Measurements from ENCODE around the gene OTULINL. TPM values are rescaled to one million over a fixed set of nuclear protein-coding genes. Genes with fewer than 3 reads are reported as not detected.
"Not testable (repeated sequence)": the region's sequence is repeated elsewhere in the genome, so short reads cannot be mapped to it uniquely, and the experiment has no call there.

Gene OTULINL
- 10 to 100 TPM; 31.1 to 34.6 TPM for total RNA-seq

DNA sequence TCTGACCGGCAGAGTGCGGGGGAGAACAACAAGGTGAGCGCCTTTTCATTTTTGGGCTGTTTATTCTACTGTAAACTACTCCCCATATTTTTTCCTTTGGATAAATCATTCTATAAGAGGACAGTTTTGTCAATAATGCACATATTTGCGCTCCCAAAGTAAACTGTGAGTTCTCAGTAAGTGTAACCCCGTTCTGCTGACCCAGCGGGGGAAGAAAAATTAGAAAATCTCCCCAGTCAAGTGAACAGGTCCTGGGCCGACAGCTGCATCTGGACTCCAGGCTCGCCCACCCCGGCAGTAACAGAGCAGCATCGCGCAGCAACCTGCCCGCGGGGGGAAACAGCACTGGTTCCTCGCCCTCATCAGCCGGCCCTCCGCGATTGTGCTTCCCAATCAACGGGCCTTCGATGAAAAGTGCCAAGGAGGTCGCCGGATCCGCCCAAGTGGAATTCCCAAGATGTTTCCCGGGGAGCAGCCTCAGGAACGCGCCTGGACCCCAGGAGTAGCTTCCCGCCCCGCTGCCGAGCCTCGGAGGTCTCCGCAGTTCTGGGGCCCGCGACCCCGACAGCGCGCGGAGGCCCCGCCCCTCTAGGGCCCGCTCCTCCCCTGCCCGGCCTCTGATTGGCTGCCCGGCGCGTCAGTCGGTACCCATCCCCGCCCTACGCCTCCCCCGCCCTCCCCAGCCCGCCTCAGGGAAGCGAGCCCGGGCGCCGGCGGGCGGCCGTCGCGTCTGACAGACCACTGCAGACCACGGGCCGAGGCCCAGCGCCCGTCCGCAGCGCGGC, at the start of gene OTULINL:
Gene OTULINL, plus strand, starts transcription at position 687 of the 785 bp plus-strand sequence. CDS start 103 bp downstream, outside the sequence.
- Mint-ChIP-seq H3K4me3 (peak within 1 kb of the TSS; percentile 79), H3K4me1 (peaks cover 31% of the 10 kb centered on the region), H3K27ac (peak within 1 kb of the TSS; percentile 73), H3K27me3 (peaks cover 19% of the 10 kb centered on the region), H3K36me3 (ENCODE audit: low read depth) (peaks cover 22% of the 10 kb centered on the region), H3K9me3 (no peaks in the 10 kb centered on the region)
- ChIA-PET POLR2A (interaction anchor here (0.7 to 4.3 kb wide), 21 partner anchors 10 to 292 kb away, joined by 3 to 122 read pairs (median 4); partner anchors contain the start of gene OTULIN), CTCF (interaction anchor here (0.8 to 3.1 kb wide), 9 partner anchors 12 to 229 kb away, joined by 3 to 42 read pairs (median 4); no protein-coding TSS in a partner anchor)
- DNase-seq = peak; percentile 88

DNA sequence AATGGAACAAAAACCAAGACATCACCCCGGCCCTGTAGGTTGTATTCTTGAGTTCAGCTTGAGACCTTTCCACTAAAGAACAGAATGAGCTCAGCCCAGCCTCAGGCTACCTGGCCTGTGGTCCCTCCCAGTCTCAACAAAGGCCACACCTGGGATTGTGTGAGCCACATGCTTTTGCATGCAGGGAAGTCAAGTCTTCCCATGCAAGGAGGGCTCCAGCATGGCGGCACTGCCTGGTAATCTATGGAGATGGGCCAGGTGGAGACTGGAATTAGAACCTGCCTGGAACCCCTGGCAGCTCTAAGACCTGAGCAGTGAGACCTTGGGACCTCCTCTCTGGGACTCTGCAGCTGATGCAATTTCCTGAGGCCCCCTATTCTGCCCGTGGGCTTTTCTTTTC, 49.4 kb upstream of the OTULINL start:
- H3K4me1 Mint-ChIP-seq = no peaks in the 10 kb centered on the region
- no peaks in the 10 kb centered on the region for H3K9me3 Mint-ChIP-seq
- no peak overlapping the region for H3K27ac Mint-ChIP-seq
- H3K27me3 Mint-ChIP-seq = no peaks in the 10 kb centered on the region
- H3K4me3 Mint-ChIP-seq = no peak overlapping the region
- ChIA-PET CTCF (no interaction called here), POLR2A (no interaction called here)
- no peaks in the 10 kb centered on the region for H3K36me3 Mint-ChIP-seq (ENCODE audit: low read depth)
- DNase-seq = no peak

GRCh38 chr5:14534773-14535172, 46.8 kb upstream of the OTULINL start:
- ChIA-PET CTCF (no interaction called here), POLR2A (no interaction called here)
- no peak for DNase-seq
- H3K9me3 Mint-ChIP-seq = no peaks in the 10 kb centered on the region
- H3K27ac Mint-ChIP-seq = no peak overlapping the region
- H3K4me3 Mint-ChIP-seq = no peak overlapping the region
- H3K27me3 Mint-ChIP-seq = peaks cover 2% of the 10 kb centered on the region
- H3K36me3 Mint-ChIP-seq (ENCODE audit: low read depth) = no peaks in the 10 kb centered on the region
- H3K4me1 Mint-ChIP-seq = no peaks in the 10 kb centered on the region

DNA sequence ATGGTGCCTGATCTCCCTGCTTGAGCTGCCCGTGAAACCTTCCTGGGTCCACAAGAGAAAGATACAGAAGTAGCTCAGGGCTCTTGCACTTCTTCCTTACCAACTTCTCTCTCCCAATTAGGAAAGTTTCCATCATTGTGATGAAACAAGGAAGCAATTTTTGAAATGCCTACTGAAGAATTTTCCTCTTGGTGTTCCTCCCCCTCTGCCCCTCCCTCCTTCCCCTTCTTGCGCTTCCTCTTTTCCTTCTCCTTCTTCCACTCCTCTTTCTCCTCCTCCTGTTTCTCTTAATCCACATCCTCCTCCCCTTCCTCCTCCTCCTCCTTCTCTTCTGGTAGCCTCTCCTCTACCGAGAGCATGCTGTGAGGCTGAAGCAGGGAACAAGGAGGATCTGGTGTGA, 36.3 kb upstream of the OTULINL start:
- ChIA-PET CTCF (no interaction called here), POLR2A (no interaction called here)
- H3K9me3 Mint-ChIP-seq = peaks cover 13% of the 10 kb centered on the region
- H3K4me3 Mint-ChIP-seq = no peak overlapping the region
- no peaks in the 10 kb centered on the region for H3K4me1 Mint-ChIP-seq
- peaks cover 7% of the 10 kb centered on the region for H3K27me3 Mint-ChIP-seq
- no peak overlapping the region for H3K27ac Mint-ChIP-seq
- DNase-seq = no peak
- no peaks in the 10 kb centered on the region for H3K36me3 Mint-ChIP-seq (ENCODE audit: low read depth)

DNA sequence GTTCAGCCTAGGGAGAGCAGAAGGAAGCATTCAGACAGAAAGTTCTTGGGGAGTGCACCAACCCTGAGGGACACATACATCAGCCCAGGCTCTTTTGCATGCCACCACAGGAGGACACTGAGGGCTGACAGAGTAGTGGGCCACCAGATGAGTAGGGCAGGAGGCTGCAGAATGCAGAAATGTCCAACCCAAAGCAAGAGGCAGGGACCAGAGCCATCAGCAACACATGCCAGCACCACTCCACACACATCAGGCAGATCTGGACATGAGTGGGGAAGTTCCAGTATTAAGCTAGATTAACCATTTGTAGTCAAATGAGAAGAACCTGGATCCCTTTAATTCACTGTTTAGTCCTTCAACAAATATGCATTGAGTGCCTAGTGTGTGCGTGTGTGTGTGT, 35.7 kb upstream of the OTULINL start:
- POLR2A ChIA-PET = no interaction called here
- Mint-ChIP-seq H3K4me1 (no peaks in the 10 kb centered on the region), H3K9me3 (peaks cover 9% of the 10 kb centered on the region), H3K27me3 (peaks cover 7% of the 10 kb centered on the region), H3K36me3 (ENCODE audit: low read depth) (no peaks in the 10 kb centered on the region), H3K27ac (no peak overlapping the region), H3K4me3 (no peak overlapping the region)
- DNase-seq = no peak
- CTCF ChIA-PET = no interaction called here

- H3K27ac Mint-ChIP-seq = no peak overlapping the region
- no peak overlapping the region for H3K4me3 Mint-ChIP-seq
- H3K27me3 Mint-ChIP-seq = peaks cover 7% of the 10 kb centered on the region
- H3K9me3 Mint-ChIP-seq = peaks cover 3% of the 10 kb centered on the region
- H3K4me1 Mint-ChIP-seq = no peaks in the 10 kb centered on the region
- no peak for DNase-seq
- ChIA-PET POLR2A (no interaction called here), CTCF (no interaction called here)
- H3K36me3 Mint-ChIP-seq (ENCODE audit: low read depth) = no peaks in the 10 kb centered on the region
Observed at GRCh38 chr5:14547666-14548065, 33.9 kb upstream of the OTULINL start.

- DNase-seq = no peak
- Mint-ChIP-seq H3K27me3 (peaks cover 7% of the 10 kb centered on the region), H3K4me3 (no peak overlapping the region), H3K9me3 (peaks cover 8% of the 10 kb centered on the region), H3K27ac (no peak overlapping the region), H3K4me1 (no peaks in the 10 kb centered on the region), H3K36me3 (ENCODE audit: low read depth) (no peaks in the 10 kb centered on the region)
- CTCF ChIA-PET = no interaction called here
- POLR2A ChIA-PET = no interaction called here
Observed at GRCh38 chr5:14551211-14551610, 30.4 kb upstream of the OTULINL start.

GRCh38 chr5:14552017-14552416, 29.6 kb upstream of the OTULINL start:
- peaks cover 7% of the 10 kb centered on the region for H3K27me3 Mint-ChIP-seq
- no peak overlapping the region for H3K27ac Mint-ChIP-seq
- H3K9me3 Mint-ChIP-seq = peaks cover 8% of the 10 kb centered on the region
- DNase-seq = no peak
- POLR2A ChIA-PET = no interaction called here
- no peak overlapping the region for H3K4me3 Mint-ChIP-seq
- no peaks in the 10 kb centered on the region for H3K36me3 Mint-ChIP-seq (ENCODE audit: low read depth)
- no peaks in the 10 kb centered on the region for H3K4me1 Mint-ChIP-seq
- CTCF ChIA-PET = no interaction called here

- H3K27me3 Mint-ChIP-seq; CTCF ChIA-PET; H3K27ac Mint-ChIP-seq; DNase-seq; H3K36me3 Mint-ChIP-seq (ENCODE audit: low read depth); H3K9me3 Mint-ChIP-seq; POLR2A ChIA-PET; H3K4me3 Mint-ChIP-seq; H3K4me1 Mint-ChIP-seq: not testable (repeated sequence)
Observed at GRCh38 chr5:14554288-14554687, 27.3 kb upstream of the OTULINL start.

DNA sequence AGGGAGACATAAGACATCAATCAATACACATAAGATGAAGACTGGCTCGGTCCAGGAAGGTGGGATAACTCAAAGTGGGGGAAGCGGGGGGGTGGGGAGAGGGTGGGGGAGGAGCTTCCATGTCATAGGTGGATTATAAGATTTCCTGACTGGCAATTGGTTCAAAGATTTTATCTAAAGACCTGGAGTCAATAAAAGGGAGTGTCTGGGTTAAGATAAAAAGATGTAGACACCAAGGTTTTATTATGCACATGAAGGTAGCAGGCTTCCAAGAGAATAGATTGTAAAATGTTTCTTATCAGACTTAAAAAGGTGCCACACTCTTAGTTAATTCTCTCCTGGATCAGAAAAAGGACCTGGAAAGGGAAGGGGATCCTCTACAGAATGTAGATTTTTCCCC, 25.6 kb upstream of the OTULINL start:
- peaks cover 10% of the 10 kb centered on the region for H3K4me1 Mint-ChIP-seq
- ChIA-PET POLR2A (no interaction called here), CTCF (no interaction called here)
- no peaks in the 10 kb centered on the region for H3K36me3 Mint-ChIP-seq (ENCODE audit: low read depth)
- H3K4me3 Mint-ChIP-seq = no peak overlapping the region
- no peak overlapping the region for H3K27ac Mint-ChIP-seq
- DNase-seq = no peak
- H3K27me3 Mint-ChIP-seq = no peaks in the 10 kb centered on the region
- H3K9me3 Mint-ChIP-seq = peaks cover 8% of the 10 kb centered on the region

DNA sequence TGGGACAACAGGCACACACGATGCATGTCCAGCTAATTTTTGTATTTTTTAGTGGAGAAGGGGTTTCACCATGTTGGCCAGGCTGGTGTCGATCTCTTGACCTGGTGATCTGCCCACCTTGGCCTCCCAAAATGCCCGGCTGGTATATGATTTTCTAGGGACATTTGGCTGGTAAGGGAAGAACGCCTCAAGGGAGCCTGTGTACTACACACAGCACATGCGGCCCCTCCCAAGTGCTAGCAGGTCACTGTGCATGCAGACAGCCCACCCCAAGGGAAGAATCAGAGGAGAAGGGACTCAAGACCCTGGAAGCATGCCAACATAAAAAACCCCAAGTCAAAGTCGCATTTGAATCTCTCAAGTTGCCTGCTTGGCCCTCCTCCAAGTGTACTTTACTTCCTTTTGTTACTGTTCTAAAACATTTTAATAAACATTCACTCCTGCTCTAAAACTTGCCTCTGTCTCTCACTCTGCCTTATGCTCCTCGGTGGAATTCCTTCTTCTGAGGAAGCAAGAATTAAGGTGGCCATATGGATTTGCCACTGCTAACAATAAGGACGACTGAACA, 24.3 kb upstream of the OTULINL start:
- no peaks in the 10 kb centered on the region for H3K36me3 Mint-ChIP-seq (ENCODE audit: low read depth)
- H3K27ac Mint-ChIP-seq = no peak overlapping the region
- H3K4me1 Mint-ChIP-seq = peaks cover 10% of the 10 kb centered on the region
- H3K27me3 Mint-ChIP-seq = no peaks in the 10 kb centered on the region
- no peak overlapping the region for H3K4me3 Mint-ChIP-seq
- peaks cover 5% of the 10 kb centered on the region for H3K9me3 Mint-ChIP-seq
- no peak for DNase-seq
- CTCF ChIA-PET = no interaction called here
- POLR2A ChIA-PET = no interaction called here

DNA sequence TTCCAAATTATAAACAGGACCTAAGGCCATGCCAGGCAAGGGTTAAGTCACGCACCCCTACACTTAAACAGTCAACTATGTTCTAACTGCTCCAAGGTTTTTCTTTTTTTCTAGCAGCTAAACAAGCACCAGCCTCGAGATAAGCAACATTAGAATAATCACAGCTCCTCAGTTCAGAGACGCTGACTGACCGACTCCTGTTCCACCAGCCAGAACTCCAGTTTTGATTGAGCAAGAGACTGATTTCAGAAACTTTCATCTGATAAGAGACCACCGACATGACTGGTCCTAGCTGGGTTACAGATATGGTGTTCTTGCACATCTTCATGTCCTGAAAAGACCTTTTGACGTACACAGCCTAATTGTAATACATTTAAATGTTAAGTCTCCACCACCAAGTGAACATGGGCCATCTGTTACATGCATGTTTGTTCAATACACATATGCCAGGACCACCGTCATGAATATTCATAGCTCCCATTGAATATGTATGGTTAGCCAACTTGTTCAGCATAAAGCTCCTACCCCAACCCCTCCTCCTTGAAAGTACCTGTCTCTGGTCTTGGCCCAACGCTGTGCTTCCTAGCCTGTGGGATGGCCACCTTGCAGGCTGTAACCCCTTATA, 23.7 kb upstream of the OTULINL start:
- H3K9me3 Mint-ChIP-seq = peaks cover 5% of the 10 kb centered on the region

DNA sequence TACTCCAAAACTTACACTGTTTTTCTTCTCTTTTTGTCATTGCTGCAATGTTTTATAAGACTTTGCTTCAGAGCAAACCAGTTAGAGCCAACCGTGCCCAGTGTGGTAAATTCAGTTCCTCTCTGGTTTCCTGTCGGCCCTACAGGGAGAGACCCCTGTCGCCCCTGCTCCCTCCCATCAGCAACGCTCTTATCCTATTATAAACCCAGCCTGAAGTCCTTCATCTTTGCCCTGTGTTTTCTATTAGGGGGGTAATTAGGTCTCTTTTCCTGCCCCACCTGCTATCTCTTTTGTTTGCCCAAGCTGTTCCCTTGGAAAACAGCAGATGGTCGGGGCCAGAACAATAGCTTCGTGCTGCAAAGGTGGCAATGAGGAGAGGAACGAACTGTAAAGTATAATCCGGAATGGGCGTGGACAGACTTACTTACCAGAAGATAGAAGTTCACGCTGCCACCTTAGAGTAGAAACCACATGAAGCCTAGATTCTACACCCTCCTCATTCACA, 21.4 kb upstream of the OTULINL start:
- CTCF ChIA-PET = no interaction called here
- H3K27ac Mint-ChIP-seq = no peak overlapping the region
- H3K27me3 Mint-ChIP-seq = no peaks in the 10 kb centered on the region
- DNase-seq = no peak
- no peak overlapping the region for H3K4me3 Mint-ChIP-seq
- no peaks in the 10 kb centered on the region for H3K9me3 Mint-ChIP-seq
- POLR2A ChIA-PET = interaction anchor here (1.2 kb wide), 1 partner anchor 22 kb away, joined by 3 read pairs; no protein-coding TSS in a partner anchor
- peaks cover 10% of the 10 kb centered on the region for H3K4me1 Mint-ChIP-seq
- no peaks in the 10 kb centered on the region for H3K36me3 Mint-ChIP-seq (ENCODE audit: low read depth)

More for the DNA sequence above, 23.7 kb upstream of the OTULINL start:
- H3K4me1 Mint-ChIP-seq = peaks cover 10% of the 10 kb centered on the region
- CTCF ChIA-PET = no interaction called here
- H3K27ac Mint-ChIP-seq = no peak overlapping the region
- H3K27me3 Mint-ChIP-seq = no peaks in the 10 kb centered on the region
- no peaks in the 10 kb centered on the region for H3K36me3 Mint-ChIP-seq (ENCODE audit: low read depth)
- POLR2A ChIA-PET = no interaction called here
- no peak overlapping the region for H3K4me3 Mint-ChIP-seq
- DNase-seq = no peak
